H1 (cell line): ENCODE measurements around the gene MAST2. TPM values are rescaled to one million over a fixed set of nuclear protein-coding genes. Genes with fewer than 3 reads are reported as not detected.

Experiments
- CTCF ChIA-PET: fragments of 300-600 bp; sonication (Branson Sonifier 250); formaldehyde crosslinking; loops from one replicate; lab custom pipeline; 2021; ENCODE audit not compliant: partially characterized antibody; lab: Charles Lee
- POLR2A ChIA-PET: fragments of 300-600 bp; sonication (Branson Sonifier 250); formaldehyde crosslinking; loops from one replicate; lab custom pipeline; 2021; ENCODE audit warnings: inconsistent platforms; ENCODE audit not compliant: partially characterized antibody; lab: Charles Lee
- DNase-seq, 2 experiments: peaks; one replicate each; pipeline versions ENCODE4 v3.0.0 to v3.0.0-alpha.2; 2010 to 2022; ENCODE audit warnings: low spot score in 2 of 2, low read depth in 1 of 2, mixed read lengths in 1 of 2
- FAIRE-seq: peaks from 2 replicates; lab custom pipeline; 2011; peaks lifted over from hg19 to GRCh38; lab: Jason Lieb, UNC
- H2AFZ ChIP-seq: 2 replicates; pipeline ENCODE4 v1.8.1; 2012; ENCODE audit warnings: low read length, inconsistent platforms
- H2AK5ac ChIP-seq: 2 replicates; pipeline ENCODE4 v1.6.1; 2013; ENCODE audit warnings: low read depth, low read length
- H2BK120ac ChIP-seq: replicated peaks from 2 replicates; pipeline ENCODE3; 2013; ENCODE audit warnings: low read depth, low read length, inconsistent platforms
- H2BK12ac ChIP-seq: 2 replicates; pipeline ENCODE4 v1.6.1; 2013; ENCODE audit warnings: low read depth, low read length
- H2BK15ac ChIP-seq: 2 replicates; pipeline ENCODE4 v1.6.1; 2013; ENCODE audit warnings: low read length
- H2BK20ac ChIP-seq: 2 replicates; pipeline ENCODE4 v1.6.1; 2013; ENCODE audit warnings: low read length
- H2BK5ac ChIP-seq: 2 replicates; pipeline ENCODE4 v1.6.1; 2013; ENCODE audit warnings: low read depth, low read length
- H3K14ac ChIP-seq: 2 replicates; pipeline ENCODE4 v1.6.1; 2013; ENCODE audit warnings: inconsistent platforms; ENCODE audit not compliant: insufficient read length
- H3K18ac ChIP-seq: 2 replicates; pipeline ENCODE4 v1.6.1; 2013; ENCODE audit warnings: low read length; ENCODE audit errors: extremely low read depth
- H3K23ac ChIP-seq: 2 replicates; pipeline ENCODE4 v1.6.1; 2013; ENCODE audit warnings: inconsistent platforms; ENCODE audit not compliant: insufficient read length
- H3K23me2 ChIP-seq: 2 replicates; pipeline ENCODE4 v1.6.1; 2013; ENCODE audit warnings: low read depth, low read length
- H3K27ac ChIP-seq: 2 replicates; pipeline ENCODE4 v1.6.1; 2011; ENCODE audit warnings: low read depth, low read length, inconsistent platforms
- H3K27me3 ChIP-seq, 4 experiments: replicated peaks in 1 of 4; 1 replicate in 1 of 4; 2 replicates in 3 of 4; pipeline versions ENCODE4 v1.6.1 to v1.8.1; 2011 to 2013; ENCODE audit warnings: low read length in 3 of 4, mild to moderate bottlenecking in 3 of 4, inconsistent platforms in 2 of 4, mixed read lengths in 2 of 4, moderate library complexity in 1 of 4; ENCODE audit not compliant: control insufficient read depth in 3 of 4, insufficient read depth in 3 of 4; ENCODE audit errors: extremely low read depth in 1 of 4
- H3K36me3 ChIP-seq, 4 experiments: 2 replicates each; pipeline versions ENCODE4 v1.6.1 to v1.8.1; 2011 to 2013; ENCODE audit warnings: mild to moderate bottlenecking in 4 of 4, low read length in 3 of 4, moderate library complexity in 2 of 4, control low read depth in 1 of 4, inconsistent platforms in 1 of 4; ENCODE audit not compliant: insufficient read depth in 4 of 4, control insufficient read depth in 2 of 4
- H3K4ac ChIP-seq: replicated peaks from 2 replicates; pipeline ENCODE3; 2013; ENCODE audit warnings: low read length, low read depth, mixed read lengths, inconsistent platforms; ENCODE audit not compliant: insufficient read length
- H3K4me1 ChIP-seq, 4 experiments: replicated peaks in 1 of 4; 1 replicate in 1 of 4; 2 replicates in 3 of 4; pipeline versions ENCODE4 v1.6.1 to v1.8.1; 2011 to 2013; ENCODE audit warnings: low read length in 3 of 4, inconsistent platforms in 2 of 4, mixed read lengths in 1 of 4; ENCODE audit not compliant: insufficient read depth in 4 of 4, control insufficient read depth in 3 of 4
- H3K4me2 ChIP-seq, 2 experiments: 2 replicates each; pipeline versions ENCODE4 v1.6.1 to v1.8.1; 2011 to 2013; ENCODE audit warnings: low read depth in 2 of 2, low read length in 2 of 2, control low read depth in 1 of 2, inconsistent platforms in 1 of 2, mild to moderate bottlenecking in 1 of 2; ENCODE audit not compliant: insufficient read depth in 1 of 2
- H3K4me3 ChIP-seq, 4 experiments: fragments of 200-600, 300-600 bp in 1 of 4; sonication (generic), shearing (Covaris generic), sonication (Bioruptor Twin) in 1 of 4; 2 replicates each; pipeline versions ENCODE4 v1.5.1 to v1.8.1; 2011 to 2016; ENCODE audit warnings: low read length in 4 of 4, low read depth in 3 of 4, control low read depth in 2 of 4, inconsistent platforms in 2 of 4, mild to moderate bottlenecking in 2 of 4, mixed read lengths in 1 of 4, moderate library complexity in 1 of 4; ENCODE audit not compliant: insufficient read depth in 2 of 4; ENCODE audit errors: extremely low read depth in 1 of 4
- H3K56ac ChIP-seq: replicated peaks from 2 replicates; pipeline ENCODE3; 2013; ENCODE audit warnings: low read depth, mild to moderate bottlenecking, mixed read lengths, low read length, inconsistent platforms; ENCODE audit not compliant: insufficient read length
- H3K79me1 ChIP-seq: 2 replicates; pipeline ENCODE4 v1.6.1; 2013; ENCODE audit warnings: low read depth, low read length, control low read depth
- H3K79me2 ChIP-seq, 2 experiments: 2 replicates each; pipeline versions ENCODE4 v1.6.1 to v1.8.1; 2012 to 2013; ENCODE audit warnings: low read length in 2 of 2, mild to moderate bottlenecking in 2 of 2, inconsistent platforms in 1 of 2; ENCODE audit not compliant: insufficient read depth in 2 of 2, control insufficient read depth in 1 of 2
- H3K9ac ChIP-seq, 4 experiments: replicated peaks in 1 of 4; 1 replicate in 1 of 4; 2 replicates in 3 of 4; pipeline versions ENCODE4 v1.6.1 to v1.8.1; 2011 to 2013; ENCODE audit warnings: low read depth in 3 of 4, low read length in 3 of 4, control low read depth in 2 of 4, mild to moderate bottlenecking in 2 of 4, moderate library complexity in 2 of 4, inconsistent platforms in 1 of 4; ENCODE audit errors: extremely low read depth in 1 of 4
- H3K9me3 ChIP-seq, 2 experiments: 2 replicates each; pipeline versions ENCODE4 v1.6.1 to v1.8.1; 2012 to 2013; ENCODE audit warnings: mild to moderate bottlenecking in 2 of 2, moderate library complexity in 2 of 2, control low read depth in 1 of 2, inconsistent platforms in 1 of 2, low read depth in 1 of 2, low read length in 1 of 2, mixed read lengths in 1 of 2; ENCODE audit not compliant: insufficient read depth in 2 of 2
- H4K20me1 ChIP-seq, 2 experiments: replicated peaks in 1 of 2; 2 replicates each; pipeline versions ENCODE3 to v1.8.1; 2011 to 2013; ENCODE audit warnings: inconsistent platforms in 2 of 2, low read length in 2 of 2, mild to moderate bottlenecking in 1 of 2; ENCODE audit not compliant: insufficient read depth in 2 of 2, control insufficient read depth in 1 of 2
- H4K5ac ChIP-seq: 2 replicates; pipeline ENCODE4 v1.6.1; 2013; ENCODE audit warnings: low read length, low read depth, mixed read lengths, inconsistent platforms; ENCODE audit not compliant: insufficient read length
- H4K8ac ChIP-seq: 2 replicates; pipeline ENCODE4 v1.8.0; 2013; ENCODE audit warnings: mild to moderate bottlenecking, moderate library complexity, low read length, inconsistent platforms; ENCODE audit not compliant: insufficient read depth; ENCODE audit errors: extremely low read depth
- H4K91ac ChIP-seq: replicated peaks from 2 replicates; pipeline ENCODE3; 2013; ENCODE audit warnings: low read length, mixed read lengths, inconsistent platforms; ENCODE audit not compliant: insufficient read length
- BRCA1 ChIP-seq: IDR thresholded peaks from 2 replicates; pipeline ENCODE4 v1.6.1; 2012; ENCODE audit warnings: low read depth, low read length, improper control_type of control experiment
- CBX8 ChIP-seq: fragments of 300-800, 300-1000 bp; sonication (generic); IDR thresholded peaks from 2 replicates; pipeline ENCODE4 v1.7.1; 2016; ENCODE audit warnings: low read depth, low read length, borderline replicate concordance
- EP300 ChIP-seq, 2 experiments: IDR thresholded peaks; 1 replicate in 1 of 2; 2 replicates in 1 of 2; pipeline ENCODE4 v1.6.1; 2011 to 2012; ENCODE audit warnings: low read depth in 2 of 2, low read length in 2 of 2, mild to moderate bottlenecking in 2 of 2, borderline replicate concordance in 1 of 2, inconsistent platforms in 1 of 2, moderate library complexity in 1 of 2
- HDAC6 ChIP-seq: IDR thresholded peaks from one replicate; pipeline ENCODE4 v1.7.1; 2012; ENCODE audit warnings: low read depth, mild to moderate bottlenecking, inconsistent platforms, low read length, moderate library complexity
- KDM1A ChIP-seq: fragments of 200-600, 300-600 bp; sonication (generic); IDR thresholded peaks from 2 replicates; pipeline ENCODE4 v1.7.1; 2016; ENCODE audit warnings: mild to moderate bottlenecking, low read length, borderline replicate concordance
- KDM5A ChIP-seq: fragments of 200-600 bp; IDR thresholded peaks from 2 replicates; pipeline ENCODE4 v1.7.1; 2012; ENCODE audit warnings: mild to moderate bottlenecking, low read length, inconsistent platforms, mixed read lengths
- PHF8 ChIP-seq: fragments of 200-600 bp; sonication (generic); conservative IDR thresholded peaks from 2 replicates; pipeline ENCODE4 v1.7.1; 2012; ENCODE audit warnings: low read depth, mild to moderate bottlenecking, inconsistent platforms, low read length, moderate library complexity
- RBBP5 ChIP-seq: IDR thresholded peaks from 2 replicates; pipeline ENCODE4 v1.7.1; 2012; ENCODE audit warnings: low read depth, mild to moderate bottlenecking, inconsistent platforms, low read length, moderate library complexity, borderline replicate concordance
- RFX5 ChIP-seq: IDR thresholded peaks from 2 replicates; pipeline ENCODE4 v1.6.1; 2011; ENCODE audit warnings: low read depth, low read length, improper control_type of control experiment, borderline replicate concordance
- SRF ChIP-seq: IDR thresholded peaks from 2 replicates; pipeline ENCODE4 v1.6.1; 2011; ENCODE audit warnings: mild to moderate bottlenecking, low read depth, low read length, moderate library complexity
- TEAD4 ChIP-seq: IDR thresholded peaks from 2 replicates; pipeline ENCODE4 v1.6.1; 2012; ENCODE audit warnings: low read depth, low read length, inconsistent platforms, mixed read lengths
- WGBS, 2 experiments: shearing (Covaris generic) in 1 of 2; methylation state at CpG; one replicate each; pipeline versions ENCODE4 v1.1.6 to v1.1.7; 2013 to 2015; ENCODE audit warnings: low lambda C conversion rate in 2 of 2, mixed read lengths in 2 of 2, inconsistent platforms in 1 of 2, low coverage in 1 of 2, missing lambda C conversion rate in 1 of 2; ENCODE audit not compliant: insufficient replicate concordance in 2 of 2, insufficient coverage in 1 of 2, insufficient read length in 1 of 2; ENCODE audit errors: extremely low coverage in 1 of 2, missing lambda C conversion rate in 1 of 2; 5-methylcytosine and 5-hydroxymethylcytosine counted together
- polyA plus RNA-seq, 7 experiments: library from polyadenylated mRNA; depleted of rRNA in 3 of 7; stranded (reverse) in 5 of 7; unstranded in 2 of 7; fragments of >200 nt in 5 of 7; fragments of 200-250 nt in 2 of 7; gene quantifications; 1 replicate in 5 of 7; 2 replicates in 1 of 7; 4 replicates in 1 of 7; pipeline versions ENCODE4 v1.2.1 to v1.2.3, GENCODE V29; 2011 to 2013; ENCODE audit warnings: missing spikeins in 2 of 7, mixed read lengths in 2 of 7
- total RNA-seq: library from RNA; stranded (reverse); fragmentation: NEBNext Ultra II Directional; extraction: Animal tissue kit (Norgen Biotek cat#: 25700); gene quantifications from 2 replicates; pipeline ENCODE4 v1.2.1, GENCODE V29; 2021

Gene MAST2
- total and polyA plus RNA-seq, 2 of the 8 experiments (the other 6 are each of a cell fraction or from before 2014, with no cell fraction given) = 20.5 to 35.4 TPM

DNA sequence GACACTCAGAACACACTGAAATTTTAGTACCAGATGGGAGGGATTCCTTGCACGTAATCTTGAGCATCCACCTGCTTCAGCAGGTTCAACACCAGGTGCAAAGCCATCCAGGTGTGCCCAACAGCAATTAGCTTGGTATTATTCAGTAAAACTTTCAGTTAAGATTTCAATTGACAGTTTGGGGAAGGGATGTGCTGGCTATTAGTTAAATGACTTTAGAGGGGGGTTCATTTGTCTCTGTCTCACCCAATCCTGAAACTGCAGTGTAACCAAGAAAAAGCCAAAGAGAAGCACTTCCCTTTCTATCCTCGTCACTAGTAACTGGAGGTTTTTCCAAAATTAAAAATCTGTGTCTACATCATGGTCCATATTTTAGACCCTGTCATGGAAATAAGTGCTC lies 238.1 kb downstream of the MAST2 start:
- H3K4me3 ChIP-seq = no peak overlapping the region
- H4K20me1 ChIP-seq = peaks cover 0 to 4% of the 10 kb centered on the region in 2 experiments
- no peak overlapping the region for H4K8ac ChIP-seq
- no peaks in the 10 kb centered on the region for H3K9me3 ChIP-seq
- H2AK5ac ChIP-seq = no peak overlapping the region
- no peak overlapping the region for H3K4me2 ChIP-seq
- no peak overlapping the region for H3K4ac ChIP-seq
- no peak overlapping the region for H2AFZ ChIP-seq
- H4K5ac ChIP-seq = no peak overlapping the region
- H3K23me2 ChIP-seq = no peaks in the 10 kb centered on the region
- H4K91ac ChIP-seq = no peak overlapping the region
- H3K36me3 ChIP-seq = peaks cover 0 to 24% (median 0%) of the 10 kb centered on the region in 4 experiments; a peak in 3 of 8 replicates
- 84% methylated on average over 2 of the region's 2 CpGs; no CpG with 5 or more reads in 1 of the 2 experiments for WGBS, 2 experiments
- POLR2A ChIA-PET = interaction anchor here (2.3 kb wide), 1 partner anchor 90 kb away, joined by 7 read pairs; the partner anchor contains the start of gene PIK3R3
- H3K18ac ChIP-seq = no peak overlapping the region
- no peak overlapping the region for H2BK15ac ChIP-seq
- FAIRE-seq (no peak), DNase-seq (no peak)
- no peak overlapping the region for H3K27ac ChIP-seq
- H3K23ac ChIP-seq = no peak overlapping the region
- H3K79me1 ChIP-seq = no peaks in the 10 kb centered on the region
- H3K56ac ChIP-seq = no peak overlapping the region
- no peaks in the 10 kb centered on the region for H3K79me2 ChIP-seq
- H2BK20ac ChIP-seq = no peak overlapping the region
- H2BK120ac ChIP-seq = no peak overlapping the region
- H3K9ac ChIP-seq = no peak overlapping the region
- peaks cover 4 to 11% (median 8%) of the 10 kb centered on the region in 4 experiments; a peak in 4 of 7 replicates for H3K4me1 ChIP-seq
- CTCF ChIA-PET = interaction anchor here (0.8 to 3.1 kb wide), 3 partner anchors 10 to 183 kb away, joined by 3 to 18 read pairs (median 5); no protein-coding TSS in a partner anchor
- H3K27me3 ChIP-seq = no peaks in the 10 kb centered on the region; a peak in 1 of 7 replicates
- no peak overlapping the region for H2BK12ac ChIP-seq
- no peak overlapping the region for H3K14ac ChIP-seq
- no peak overlapping the region for H2BK5ac ChIP-seq
- TF ChIP-seq BRCA1 (no peak), CBX8 (no peak), KDM5A (no peak), PHF8 (no peak), RBBP5 (no peak), RFX5 (no peak), EP300 (IDR thresholded peaks at IDR 0.05; ENCODE audit: borderline replicate concordance in 1 of 2, low read depth in 2 of 2, low read length in 2 of 2) (no peak), KDM1A (no peak), TEAD4 (no peak), HDAC6 (no peak), SRF (no peak)
